Type B pancreatic cell (in vitro differentiated cells): Measurements from ENCODE around the gene LSP1. TPM values are rescaled to one million over a fixed set of nuclear protein-coding genes. Genes with fewer than 3 reads are reported as not detected.
A peak's percentile ranks its signal among the peaks of the same experiment; 100 is the strongest.

Experiments
- DNase-seq: peaks from one replicate; pipeline ENCODE4 v3.0.0; 2021; ENCODE audit warnings: mixed read lengths; ENCODE audit not compliant: unreplicated experiment; ENCODE audit errors: extremely low spot score
- H3K27ac Mint-ChIP-seq: 2 replicates; pipeline ENCODE4 v1.8.0; 2021; ENCODE audit warnings: mild to moderate bottlenecking, mixed read lengths
- H3K27me3 Mint-ChIP-seq: 2 replicates; pipeline ENCODE4 v1.8.0; 2021; ENCODE audit warnings: mixed read lengths
- H3K36me3 Mint-ChIP-seq: 2 replicates; pipeline ENCODE4 v1.8.0; 2021; ENCODE audit warnings: mixed read lengths
- H3K4me1 Mint-ChIP-seq: one replicate; pipeline ENCODE4 v1.8.0; 2021; ENCODE audit warnings: mixed read lengths; ENCODE audit not compliant: unreplicated experiment
- H3K4me3 Mint-ChIP-seq: 2 replicates; pipeline ENCODE4 v1.8.0; 2021; ENCODE audit warnings: mild to moderate bottlenecking, mixed read lengths
- H3K9me3 Mint-ChIP-seq: 2 replicates; pipeline ENCODE4 v1.8.0; 2021; ENCODE audit warnings: mixed read lengths
- CTCF ChIP-seq: fragments of 200-600 bp; sonication (generic); conservative IDR thresholded peaks from 2 replicates; pipeline ENCODE4 v1.5.0; 2021; ENCODE audit warnings: antibody characterized with exemption, mild to moderate bottlenecking
- total RNA-seq: library from RNA; stranded (reverse); gene quantifications from 2 replicates; pipeline ENCODE4 v1.2.1, GENCODE V29; 2021; ENCODE audit warnings: low replicate concordance

The LSP1 gene
- total RNA-seq, 1 donor from 2014 or later: 0.53 TPM

- peak overlapping the region; percentile 19 for H3K27ac Mint-ChIP-seq
- H3K9me3 Mint-ChIP-seq: no peaks in the 10 kb centered on the region
- peak overlapping the region; percentile 24 for H3K4me3 Mint-ChIP-seq
- DNase-seq: no peak
- no peaks in the 10 kb centered on the region for H3K36me3 Mint-ChIP-seq
- H3K4me1 Mint-ChIP-seq: peaks cover 18% of the 10 kb centered on the region
- H3K27me3 Mint-ChIP-seq: peaks cover 9% of the 10 kb centered on the region
- TF ChIP-seq CTCF: no peak
These were observed 8.4 kb upstream of the LSP1 start for GRCh38 chr11:1844221-1845094.

- no peak for DNase-seq
- H3K36me3 Mint-ChIP-seq: no peaks in the 10 kb centered on the region
- TF ChIP-seq CTCF: no peak
- peaks cover 18% of the 10 kb centered on the region for H3K4me1 Mint-ChIP-seq
- H3K4me3 Mint-ChIP-seq: peak overlapping the region; percentile 10
- H3K27ac Mint-ChIP-seq: peak overlapping the region; percentile 19
- peaks cover 9% of the 10 kb centered on the region for H3K27me3 Mint-ChIP-seq
- no peaks in the 10 kb centered on the region for H3K9me3 Mint-ChIP-seq
These were observed 7.8 kb upstream of the LSP1 start for GRCh38 chr11:1845095-1845429.

- peaks cover 18% of the 10 kb centered on the region for H3K4me1 Mint-ChIP-seq
- no peaks in the 10 kb centered on the region for H3K36me3 Mint-ChIP-seq
- no peak overlapping the region for H3K4me3 Mint-ChIP-seq
- no peak for TF ChIP-seq CTCF
- no peak for DNase-seq
- peak overlapping the region; percentile 19 for H3K27ac Mint-ChIP-seq
- peaks cover 9% of the 10 kb centered on the region for H3K27me3 Mint-ChIP-seq
- no peaks in the 10 kb centered on the region for H3K9me3 Mint-ChIP-seq
These were observed 7.1 kb upstream of the LSP1 start for GRCh38 chr11:1845561-1846452.

GRCh38 chr11:1846453-1846932 is 6.4 kb upstream of the LSP1 start:
- TF ChIP-seq CTCF: no peak
- DNase-seq: no peak
- peak overlapping the region; percentile 23 for H3K27ac Mint-ChIP-seq
- H3K27me3 Mint-ChIP-seq: peaks cover 9% of the 10 kb centered on the region
- no peaks in the 10 kb centered on the region for H3K36me3 Mint-ChIP-seq
- H3K4me1 Mint-ChIP-seq: peaks cover 18% of the 10 kb centered on the region
- H3K4me3 Mint-ChIP-seq: no peak overlapping the region
- H3K9me3 Mint-ChIP-seq: no peaks in the 10 kb centered on the region

- DNase-seq: no peak
- no peaks in the 10 kb centered on the region for H3K9me3 Mint-ChIP-seq
- peaks cover 18% of the 10 kb centered on the region for H3K4me1 Mint-ChIP-seq
- no peak overlapping the region for H3K27ac Mint-ChIP-seq
- H3K27me3 Mint-ChIP-seq: peaks cover 9% of the 10 kb centered on the region
- H3K36me3 Mint-ChIP-seq: no peaks in the 10 kb centered on the region
- H3K4me3 Mint-ChIP-seq: no peak overlapping the region
- no peak for TF ChIP-seq CTCF
These were observed 5.7 kb upstream of the LSP1 start for GRCh38 chr11:1847006-1847735.
